GM23248 (cell line): Measurements from ENCODE around the gene MIER2.

Experiments
- EZH2 ChIP-seq: fragments of 200-600 bp; sonication (generic); IDR thresholded peaks from 2 replicates; pipeline ENCODE4 v1.6.1; 2018; ENCODE audit warnings: antibody characterized with exemption, mild to moderate bottlenecking; ENCODE audit not compliant: insufficient read depth, poor library complexity, severe bottlenecking
- EZH2phosphoT487 ChIP-seq: fragments of 200-600 bp; sonication (generic); IDR thresholded peaks from 2 replicates; pipeline ENCODE4 v1.6.1; 2018; ENCODE audit warnings: antibody characterized with exemption, moderate library complexity, mild to moderate bottlenecking, low read depth; ENCODE audit not compliant: insufficient read depth

GRCh38 chr19:355134-355533 is 10.5 kb upstream of the MIER2 start:
- TF ChIP-seq EZH2phosphoT487 (no peak), EZH2 (no peak)
